HG03521 (cell line): ENCODE measurements around the gene PRSS16.
"Not testable (repeated sequence)": the region's sequence is repeated elsewhere in the genome, so short reads cannot be mapped to it uniquely, and the experiment has no call there.

Source experiments
- ATAC-seq: cut with Tn5 transposase; IDR thresholded peaks from one replicate; pipeline ENCODE4 v1.9.1; 2021; ENCODE audit warnings: mild to moderate bottlenecking, moderate library complexity; ENCODE audit not compliant: unreplicated experiment

Gene PRSS16

DNA sequence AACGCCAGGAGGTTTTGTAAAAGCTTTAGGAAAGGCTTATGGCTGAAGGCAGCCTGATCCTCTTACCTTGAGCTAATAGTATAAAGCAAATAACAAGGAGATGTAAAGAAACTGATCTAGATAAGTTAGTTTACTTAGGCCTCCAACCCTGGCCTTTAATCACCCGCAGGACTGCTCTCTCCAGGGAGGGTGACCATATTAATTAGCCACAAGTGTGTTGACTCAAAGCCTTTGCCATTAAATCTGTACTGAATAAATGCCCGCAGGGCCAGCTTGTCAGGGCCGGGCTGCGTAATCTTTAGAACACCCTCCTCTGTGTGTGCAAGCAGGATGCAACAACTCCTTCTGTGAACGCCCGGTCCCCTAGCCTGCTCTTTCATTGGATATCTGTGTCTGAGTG is 6.1 kb upstream of the PRSS16 start:
- no peak for ATAC-seq

DNA sequence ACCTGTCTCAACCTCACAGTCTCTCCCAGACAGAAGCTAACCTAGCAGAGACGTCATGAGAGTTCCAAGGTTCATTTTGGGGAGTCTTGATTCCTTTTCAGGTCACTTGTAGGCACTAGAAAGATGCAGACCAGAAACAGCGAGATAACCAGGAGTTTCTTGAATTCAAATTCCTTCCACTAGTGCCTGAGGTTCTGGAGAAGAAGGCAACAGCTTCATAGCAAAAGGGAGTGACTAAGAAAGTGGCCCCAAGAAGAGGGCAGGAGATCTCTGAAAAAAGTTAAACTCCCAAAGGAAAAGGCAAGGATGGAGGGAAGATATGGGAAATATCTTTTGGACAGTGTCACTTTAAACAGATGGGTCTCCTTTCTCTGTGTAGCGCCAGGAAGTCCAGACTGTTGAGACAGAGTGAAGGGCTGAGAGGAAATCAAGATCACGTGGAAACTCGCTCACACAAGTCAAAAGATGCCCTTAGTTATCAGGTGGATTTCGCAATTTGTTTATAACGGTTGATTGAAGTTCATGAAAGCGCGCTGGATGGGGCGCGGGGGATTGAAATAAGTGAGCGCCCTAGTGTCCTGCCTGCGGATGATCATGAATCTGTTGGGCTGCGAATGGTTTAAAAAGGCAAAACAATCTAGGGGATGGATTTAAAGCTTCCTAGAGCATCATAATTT is 4.8 kb upstream of the PRSS16 start:
- no peak for ATAC-seq

DNA sequence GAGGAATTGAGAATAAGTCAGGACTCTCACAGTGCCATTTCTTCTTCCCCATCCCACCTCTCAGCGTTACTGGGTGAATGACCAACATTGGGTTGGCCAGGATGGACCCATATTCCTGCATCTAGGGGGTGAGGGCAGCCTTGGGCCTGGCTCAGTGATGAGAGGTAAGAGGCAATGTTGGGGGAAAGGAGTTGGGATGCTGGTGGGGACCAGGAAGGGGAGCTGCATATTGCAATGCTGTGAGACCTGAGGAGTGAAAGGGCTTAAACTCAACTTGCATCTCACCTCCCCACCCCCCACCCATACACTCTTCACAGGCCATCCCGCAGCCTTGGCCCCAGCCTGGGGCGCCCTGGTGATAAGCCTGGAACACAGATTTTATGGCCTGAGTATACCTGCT is 1.3 kb downstream of the PRSS16 start:
- no peak for ATAC-seq

DNA sequence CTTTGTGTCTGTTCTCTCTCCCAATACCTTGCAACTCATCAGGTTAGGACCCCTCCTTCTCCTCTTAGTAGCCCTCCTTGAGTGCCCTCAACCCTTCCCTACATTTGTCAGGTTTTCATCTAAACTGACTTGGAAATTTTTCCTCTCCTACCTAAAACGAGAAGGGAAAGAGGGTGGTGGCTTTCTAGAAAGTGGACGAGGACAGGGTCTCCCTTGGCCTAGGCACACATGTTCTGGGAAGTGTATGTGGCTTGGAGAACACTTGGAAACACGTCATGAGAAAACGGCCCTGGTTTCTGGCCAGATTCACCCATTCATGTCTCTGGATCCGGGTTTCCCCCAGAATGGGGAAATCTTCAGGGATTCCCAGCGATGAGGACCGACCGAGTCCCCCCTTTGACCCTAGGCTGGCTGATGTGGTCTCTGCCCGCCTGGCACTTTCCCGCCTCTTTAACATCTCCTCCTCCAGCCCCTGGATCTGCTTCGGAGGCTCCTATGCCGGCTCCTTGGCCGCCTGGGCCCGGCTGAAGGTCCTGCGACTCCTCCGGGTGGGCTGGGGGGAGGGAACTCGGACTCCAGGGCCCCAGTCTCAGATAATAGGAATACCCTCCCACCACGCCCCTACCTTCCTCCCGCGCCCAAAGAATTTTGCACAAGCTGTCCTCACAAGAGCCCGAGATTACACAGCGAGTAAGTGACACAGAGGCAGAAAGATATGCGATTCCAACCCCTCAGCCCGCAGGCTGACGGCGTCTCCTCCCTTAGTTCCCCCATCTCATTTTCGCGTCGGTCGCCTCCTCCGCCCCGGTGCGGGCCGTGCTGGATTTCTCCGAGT is 3.0 kb downstream of the PRSS16 start:
- no peak for ATAC-seq

DNA sequence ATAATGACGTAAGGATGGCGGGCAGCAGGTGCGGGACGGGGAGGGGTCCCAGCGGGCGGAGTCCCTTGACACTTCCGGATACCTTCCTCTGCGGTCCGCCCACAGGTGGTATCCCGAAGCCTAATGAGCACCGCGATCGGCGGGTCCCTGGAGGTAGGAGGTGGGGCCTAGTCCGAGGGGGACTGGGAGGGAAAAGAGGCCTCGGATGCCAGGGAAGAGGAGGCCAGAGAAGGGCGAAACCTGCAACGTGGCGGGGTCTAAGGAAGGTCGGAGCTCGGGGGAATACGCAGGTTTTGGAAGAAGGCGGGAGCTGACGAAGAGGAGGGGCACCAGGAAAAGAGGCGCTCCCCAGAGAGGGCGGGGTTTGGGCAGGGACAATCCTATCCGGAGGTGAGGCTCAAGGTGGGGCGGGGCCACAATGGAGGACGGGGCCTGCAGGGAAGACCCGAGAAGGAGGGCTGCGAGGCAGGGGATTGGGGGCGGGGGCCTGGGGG is 3.7 kb downstream of the PRSS16 start:
- ATAC-seq = peak; percentile 61

DNA sequence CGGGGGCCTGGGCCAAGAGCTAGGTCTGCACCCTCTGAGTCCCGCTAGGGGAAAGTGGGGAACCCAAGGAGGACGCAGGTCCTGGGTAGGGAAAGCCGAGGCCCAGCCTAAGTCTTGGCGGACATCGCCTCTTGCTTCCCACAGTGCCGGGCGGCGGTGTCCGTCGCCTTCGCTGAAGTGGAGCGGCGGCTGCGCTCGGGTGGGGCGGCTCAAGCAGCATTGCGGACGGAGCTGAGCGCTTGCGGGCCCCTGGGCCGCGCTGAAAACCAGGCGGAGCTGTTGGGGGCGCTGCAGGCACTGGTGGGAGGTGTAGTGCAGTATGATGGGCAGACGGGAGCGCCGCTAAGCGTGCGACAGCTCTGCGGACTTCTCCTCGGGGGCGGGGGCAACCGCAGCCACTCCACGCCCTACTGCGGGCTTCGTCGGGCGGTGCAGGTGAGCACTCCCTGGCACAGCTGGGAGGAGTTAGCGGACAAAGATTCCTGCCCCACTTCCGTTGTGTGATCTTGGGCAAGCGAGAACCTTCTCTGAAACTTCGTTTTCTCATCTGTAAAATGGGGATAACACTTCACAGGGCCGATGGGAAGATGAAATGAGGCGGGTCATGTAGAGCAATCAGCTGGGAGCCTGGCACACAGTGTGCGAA is 4.2 kb downstream of the PRSS16 start:
- ATAC-seq = peak; percentile 80

DNA sequence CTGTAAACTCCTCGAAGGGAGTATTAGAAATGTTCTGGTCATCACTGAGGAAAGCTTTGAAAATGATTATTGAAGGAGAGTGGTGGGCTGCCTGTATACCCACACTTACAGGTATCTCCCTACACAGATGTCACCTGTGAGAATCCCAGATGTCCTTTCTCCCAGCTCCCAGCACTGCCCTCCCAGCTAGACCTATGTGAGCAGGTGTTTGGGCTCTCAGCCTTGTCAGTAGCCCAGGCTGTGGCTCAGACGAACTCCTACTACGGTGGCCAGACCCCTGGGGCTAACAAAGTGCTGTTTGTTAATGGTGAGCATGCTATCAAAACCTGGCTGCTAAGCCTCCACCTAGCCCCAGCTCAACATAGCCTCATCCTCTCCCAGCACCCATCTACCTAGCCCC is 7.1 kb downstream of the PRSS16 start:
- no peak for ATAC-seq

DNA sequence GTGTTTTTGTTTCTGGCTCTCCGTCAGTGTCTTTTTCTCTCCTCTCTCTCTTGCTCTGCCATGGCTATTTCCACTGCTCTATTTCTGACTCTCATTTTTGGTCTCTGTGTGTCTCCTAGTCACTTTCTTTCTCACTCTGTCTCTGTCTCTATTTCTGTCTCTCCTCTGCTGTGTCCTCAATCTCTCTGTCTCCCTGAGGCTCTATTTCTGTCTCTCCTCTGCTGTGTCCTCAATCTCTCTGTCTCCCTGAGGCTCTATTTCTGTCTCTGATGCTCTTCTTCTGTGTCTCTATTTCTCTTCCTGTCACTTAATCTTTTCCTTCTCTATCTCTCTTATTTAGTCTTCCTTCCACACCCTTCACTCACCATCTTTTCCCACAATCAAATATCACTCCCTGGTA is 8.4 kb downstream of the PRSS16 start:
- no peak for ATAC-seq

DNA sequence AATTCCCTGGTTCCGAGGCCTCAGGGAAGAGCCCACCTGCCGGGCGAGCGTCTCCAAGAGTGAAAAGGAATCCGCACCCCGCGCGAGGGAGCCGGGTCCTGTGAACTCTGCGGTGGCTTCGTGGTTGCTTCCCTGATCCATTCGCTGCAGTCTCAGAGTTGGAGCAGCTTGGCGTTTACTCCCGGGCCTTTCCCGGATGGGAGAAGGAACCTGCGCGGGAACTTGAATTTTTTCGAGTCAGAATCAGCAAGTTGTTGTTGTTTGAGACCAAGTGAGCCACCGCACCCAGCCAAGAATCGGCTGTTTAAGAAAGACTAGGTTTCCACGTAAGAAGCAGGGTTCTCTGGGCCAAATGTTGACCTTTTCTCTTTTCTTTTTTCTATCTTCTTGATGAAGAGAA is 12.9 kb downstream of the PRSS16 start:
- no peak for ATAC-seq

DNA sequence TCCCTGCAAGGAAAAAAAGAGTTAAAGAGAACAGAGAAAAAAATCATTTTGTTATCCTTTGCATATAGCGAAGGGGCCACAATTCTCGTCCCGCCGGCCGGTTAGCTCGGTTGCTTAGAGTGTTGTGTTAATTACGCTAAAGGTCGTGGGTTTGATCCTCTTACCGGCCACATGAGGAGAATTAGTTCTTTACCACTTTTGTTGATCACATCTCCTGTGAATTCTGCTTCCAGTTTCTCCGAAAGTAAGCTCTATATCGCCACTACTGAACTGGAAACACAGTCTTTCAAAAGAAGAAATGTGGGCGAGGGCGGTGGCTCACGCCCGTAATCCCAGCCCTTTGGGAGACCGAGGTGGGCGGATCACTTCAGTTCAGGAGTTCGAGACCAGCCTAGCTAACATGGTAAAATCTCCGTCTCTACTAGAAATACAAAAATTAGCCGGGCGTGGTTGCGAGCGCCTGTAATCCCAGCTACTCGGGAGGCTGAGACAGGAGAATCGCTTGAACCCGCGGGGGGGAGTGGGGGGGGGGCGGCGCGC is 13.4 kb downstream of the PRSS16 start:
- ATAC-seq = no peak

DNA sequence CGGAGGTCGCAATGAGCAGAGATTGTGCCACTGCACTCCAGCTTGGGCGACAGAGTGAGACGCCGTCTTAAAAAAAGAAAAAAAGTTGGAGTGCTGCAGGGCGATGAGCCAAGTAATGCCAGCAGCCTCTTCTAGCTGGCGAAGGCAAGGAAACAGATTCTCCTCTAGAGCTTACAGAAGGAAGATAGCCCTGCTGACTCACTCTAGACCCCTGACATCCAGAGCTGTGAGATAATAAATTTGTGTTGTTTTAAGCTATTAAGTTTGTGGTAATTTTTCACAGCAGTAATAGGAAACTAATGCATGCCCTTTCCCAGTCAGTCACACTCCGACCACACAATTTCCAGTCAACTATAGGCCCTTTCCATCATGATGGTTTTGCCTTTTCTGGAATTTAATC is 16.4 kb downstream of the PRSS16 start:
- no peak for ATAC-seq

DNA sequence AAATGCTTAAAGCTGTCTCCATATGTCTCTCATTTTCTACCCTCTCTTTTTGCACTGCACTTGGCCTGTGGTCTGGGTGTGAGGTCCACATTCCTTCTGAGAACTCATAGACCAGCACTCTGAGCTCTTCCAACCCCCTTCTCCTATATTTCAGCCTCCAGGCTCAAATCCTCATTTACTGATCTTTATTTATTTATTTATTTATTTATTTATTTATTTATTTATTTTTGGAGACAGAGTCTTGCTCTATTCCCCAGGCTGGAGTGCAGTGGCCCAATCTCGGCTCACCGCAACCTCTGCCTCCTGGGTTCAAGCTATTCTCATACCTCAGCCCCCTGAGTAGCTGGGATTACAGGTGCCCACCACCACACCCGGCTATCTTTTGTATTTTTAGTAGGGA is 19.5 kb downstream of the PRSS16 start:
- not testable (repeated sequence) for ATAC-seq

DNA sequence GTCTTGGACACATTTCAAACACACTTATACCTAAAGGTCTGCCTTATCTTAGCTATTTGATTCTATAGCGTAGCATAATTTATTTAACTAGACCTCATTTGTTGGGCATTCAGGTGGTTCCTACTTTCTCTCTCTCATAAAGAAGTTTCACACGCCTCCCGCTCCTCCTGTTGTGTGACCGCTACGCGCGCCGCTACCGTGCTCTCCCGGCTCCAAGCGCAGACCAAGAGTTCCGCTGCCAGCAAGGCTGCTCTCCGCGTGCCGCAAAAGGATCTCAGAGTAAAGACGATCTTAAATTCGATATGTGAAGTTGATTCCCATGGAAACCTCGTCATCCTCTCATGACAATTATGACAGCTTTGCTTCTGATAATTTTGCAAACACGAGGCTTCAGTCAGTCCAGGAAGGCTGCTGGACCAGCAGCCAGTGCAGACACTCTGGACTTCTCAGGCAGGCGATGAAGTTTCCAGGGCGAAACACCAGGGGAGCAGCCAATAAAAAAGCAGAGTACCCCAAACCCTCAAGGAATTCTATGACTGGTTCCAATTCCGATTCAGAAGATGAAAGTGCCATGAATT is 20.4 kb downstream of the PRSS16 start:
- no peak for ATAC-seq

DNA sequence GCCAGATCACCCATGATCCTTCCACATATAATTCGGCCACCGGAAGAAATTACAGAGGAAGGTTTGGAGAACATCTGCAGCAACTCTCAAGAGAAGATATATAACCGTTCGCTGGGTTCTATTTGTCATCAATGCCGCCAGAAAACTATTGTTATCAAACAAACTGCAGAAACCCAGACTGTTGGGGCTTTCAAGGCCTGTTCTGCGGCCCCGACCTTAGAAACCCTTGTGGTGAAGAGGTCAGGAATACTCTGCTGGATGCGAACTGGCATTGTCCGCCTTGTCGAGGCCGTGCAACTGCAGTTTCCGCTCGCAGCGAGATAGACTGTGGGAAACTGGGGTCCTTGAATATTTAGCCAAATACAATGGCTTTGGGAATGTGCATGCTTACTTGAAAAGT is 21.3 kb downstream of the PRSS16 start:
- no peak for ATAC-seq

DNA sequence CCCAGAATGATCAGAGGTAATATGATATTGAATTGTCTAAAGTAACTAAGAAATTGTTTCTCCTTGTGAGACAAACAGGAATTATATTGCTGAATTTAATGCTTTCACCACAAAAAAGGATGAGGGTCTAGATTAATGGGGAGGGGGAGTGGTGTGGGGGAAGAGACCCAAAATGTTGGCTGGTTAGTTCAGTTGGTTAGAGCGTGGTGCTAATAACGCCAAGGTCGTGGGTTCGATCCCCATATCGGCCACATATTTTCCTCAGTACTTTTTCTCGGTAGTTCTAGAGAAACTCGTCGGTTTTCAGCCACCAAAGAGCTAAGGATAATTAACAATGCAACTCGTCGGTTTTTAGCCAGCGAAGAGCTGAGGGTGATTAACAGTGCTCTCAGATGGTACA is 26.3 kb downstream of the PRSS16 start:
- no peak for ATAC-seq

DNA sequence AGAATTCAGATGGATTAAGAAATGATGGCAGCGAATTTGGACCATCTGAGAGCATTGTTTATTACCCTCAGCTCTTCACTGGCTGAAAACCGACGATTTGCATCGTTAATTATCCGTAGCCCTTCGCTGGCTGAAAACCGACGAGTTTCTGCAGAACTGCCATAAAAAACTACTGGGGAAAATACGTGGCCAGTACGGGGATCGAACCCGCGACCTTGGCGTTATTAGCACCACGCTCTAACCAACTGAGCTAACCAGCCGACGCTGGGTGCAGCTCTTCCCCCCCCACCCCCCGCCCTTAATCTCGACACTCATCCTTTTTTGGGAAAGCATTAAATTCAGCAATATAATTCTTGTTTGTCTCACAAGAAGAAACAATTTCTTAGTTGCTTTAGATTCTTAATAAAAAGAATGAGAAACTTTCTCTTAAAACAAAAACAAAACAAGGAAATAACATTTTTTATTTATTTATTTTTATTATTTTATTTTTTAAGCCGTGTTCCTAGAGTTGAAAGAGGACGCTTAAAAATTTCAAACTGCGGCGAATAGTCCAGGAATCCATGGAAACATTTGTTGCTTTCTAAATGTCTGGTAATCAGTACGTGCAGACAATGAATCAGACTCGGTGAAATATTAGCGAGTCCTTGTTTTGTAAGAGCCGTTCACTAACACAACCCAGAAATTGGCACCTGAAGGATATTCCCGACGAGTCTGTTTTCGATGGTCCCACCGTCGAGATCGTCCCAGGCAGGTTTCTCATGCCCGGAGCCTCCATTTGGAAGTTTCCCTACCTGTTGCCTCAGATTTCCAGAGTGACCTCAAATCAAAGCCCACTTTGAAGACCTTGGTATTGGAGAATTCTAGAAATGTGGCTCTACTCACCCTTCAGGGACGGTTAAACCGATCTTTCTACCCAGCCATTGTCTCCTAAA is 27.8 kb downstream of the PRSS16 start:
- no peak for ATAC-seq

DNA sequence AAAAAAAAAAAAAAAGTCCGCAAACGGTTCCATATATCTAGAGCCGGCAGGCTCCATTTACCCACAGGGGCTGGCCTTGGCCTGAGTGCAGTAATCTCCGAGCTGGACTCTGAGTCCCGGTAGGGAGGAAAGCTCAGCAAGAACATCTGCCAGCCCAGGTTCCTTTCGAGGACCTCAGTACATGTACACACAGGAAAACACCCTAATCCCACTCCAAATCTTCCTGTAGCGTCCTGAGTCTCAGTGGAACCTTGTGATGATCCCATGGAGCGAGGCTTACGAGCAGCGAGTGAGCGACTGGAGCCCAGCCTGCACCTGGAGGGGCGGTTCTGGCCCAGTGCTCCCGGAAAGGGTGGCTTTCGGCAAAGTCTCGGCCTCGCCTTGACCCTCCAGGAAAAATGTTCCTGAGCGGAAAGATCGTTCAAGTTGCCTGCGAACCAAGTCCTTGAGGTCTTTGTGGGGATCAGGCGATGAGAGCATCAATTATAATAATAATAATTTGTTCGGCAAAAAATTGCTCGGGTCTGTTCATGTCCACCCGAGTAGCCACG is 32.1 kb downstream of the PRSS16 start:
- ATAC-seq = no peak

DNA sequence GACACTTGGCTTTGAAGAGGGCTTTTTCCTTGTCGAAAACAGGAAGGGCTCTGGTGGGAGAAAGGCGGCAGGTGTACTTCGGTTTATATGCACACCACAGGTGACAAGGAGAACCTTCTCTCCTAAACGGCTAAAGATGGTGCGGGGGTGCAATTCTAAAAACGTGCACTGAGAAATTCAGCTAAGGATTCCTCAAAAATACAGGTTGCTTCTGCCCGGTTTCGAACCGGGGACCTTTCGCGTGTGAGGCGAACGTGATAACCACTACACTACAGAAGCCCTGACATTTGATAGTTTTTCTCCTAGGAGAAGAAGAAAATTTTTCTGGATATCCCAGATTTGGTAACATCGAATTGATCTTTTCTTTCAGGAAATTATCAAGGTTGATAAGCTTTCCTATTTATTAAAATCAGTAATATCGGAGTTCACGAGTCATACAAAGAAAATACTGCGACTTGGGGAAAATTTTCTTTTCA is 32.6 kb downstream of the PRSS16 start:
- ATAC-seq = no peak

DNA sequence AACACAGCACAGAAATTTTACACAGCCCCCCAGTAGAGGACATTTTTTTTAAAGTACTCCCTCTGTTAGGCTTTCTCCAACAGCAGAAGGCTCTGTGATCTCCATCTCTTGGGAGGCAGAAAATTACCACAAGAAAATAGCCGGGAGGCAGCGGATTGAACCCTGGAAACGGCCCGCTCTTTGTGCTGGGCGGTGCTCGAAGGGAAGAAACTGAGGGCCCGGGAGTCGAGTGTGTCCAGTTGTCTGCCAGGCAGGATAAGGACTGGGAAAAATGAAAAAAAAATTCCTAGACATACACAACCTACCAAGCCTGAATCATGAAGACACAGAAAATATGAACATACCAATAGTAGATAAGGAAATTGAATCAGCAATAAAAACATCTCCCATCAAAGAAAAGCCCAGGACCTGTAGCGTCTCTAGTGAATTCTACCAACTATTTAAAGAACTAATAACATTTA is 33.1 kb downstream of the PRSS16 start:
- ATAC-seq = no peak

DNA sequence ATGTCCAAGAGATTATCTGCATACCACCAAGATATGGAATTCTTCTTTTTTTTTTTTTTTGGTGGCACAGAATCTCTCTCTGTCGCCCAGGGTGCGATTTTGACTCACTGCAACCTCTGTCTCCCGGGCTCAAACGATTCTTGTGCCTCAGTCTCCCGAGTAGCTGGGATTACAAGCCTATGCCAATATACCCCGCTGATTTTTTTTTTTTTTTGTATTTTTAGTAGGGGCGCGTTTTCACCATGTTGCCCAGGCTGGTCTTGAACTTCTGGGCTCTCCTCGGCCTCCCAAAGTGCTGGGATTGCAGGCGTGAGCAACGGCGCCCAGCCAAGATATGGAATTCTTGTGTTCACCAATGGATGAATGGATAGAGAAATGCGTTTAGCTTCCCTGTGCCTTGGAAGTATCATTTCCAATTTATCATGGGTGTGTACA is 33.6 kb downstream of the PRSS16 start:
- no peak for ATAC-seq
